ENCODE measurements around the gene SLC26A9. TPM values are rescaled to one million over a fixed set of nuclear protein-coding genes. Genes with fewer than 3 reads are reported as not detected.

Gene SLC26A9
- total and polyA plus RNA-seq, 10 of the 15 experiments (the other 5 are each of a cell fraction or from before 2014, with no cell fraction given), result 0.09 to 0.40 (median 0.17) TPM

DNA sequence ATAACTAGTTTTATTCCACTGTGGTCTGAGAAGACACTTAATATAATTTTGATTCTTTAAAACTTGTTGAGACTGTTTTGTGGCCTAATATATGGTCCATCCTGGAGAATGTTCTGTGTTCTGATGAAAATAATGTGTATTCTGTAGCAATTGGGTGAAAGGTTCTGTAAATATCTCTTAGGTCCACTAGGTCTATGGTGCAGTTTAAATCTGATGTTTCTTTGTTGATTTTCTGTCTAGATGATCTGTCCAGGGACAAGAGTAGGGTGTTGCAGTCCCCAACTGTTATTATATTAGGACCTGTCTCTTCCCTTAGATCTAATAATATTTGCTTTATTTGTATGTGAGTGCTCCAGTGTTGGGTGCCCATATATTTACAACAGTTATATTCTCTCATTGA is 59.5 kb downstream of the SLC26A9 start:
- H3K9ac ChIP-seq (ENCODE audit: control insufficient read depth, insufficient read depth, low read length), result no peak overlapping the region
- no peaks in the 10 kb centered on the region for H3K27me3 ChIP-seq (replicated peaks in 1 of 2; ENCODE audit: control insufficient read depth in 2 of 2, insufficient read depth in 2 of 2, low read length in 1 of 2)
- ChIA-PET SMC1A (ENCODE audit: uncharacterized antibody, unreplicated experiment) (no interaction called here), POLR2A (no interaction called here), RAD21 (ENCODE audit: unreplicated experiment) (no interaction called here), CTCF (interaction anchor here (1.0 kb wide), 1 partner anchor 487 kb away, joined by 4 read pairs; no protein-coding TSS in a partner anchor)
- H3K36me3 ChIP-seq (ENCODE audit: control insufficient read depth in 2 of 2, insufficient read depth in 2 of 2, low read length in 1 of 2), result no peaks in the 10 kb centered on the region
- ATAC-seq, result no peak
- in situ Hi-C loops (cut with MboI) (no loop called here), intact Hi-C loops (cut with micrococcal nuclease; ENCODE audit: unreplicated experiment) (no loop called here)
- no peaks in the 10 kb centered on the region; the same call in 1 of the 3 replicates for H3K9me3 ChIP-seq (replicated peaks; ENCODE audit: control insufficient read depth, insufficient read depth, low read length)
- no peaks in the 10 kb centered on the region for H4K20me1 ChIP-seq (ENCODE audit: control insufficient read depth, insufficient read depth)
- H3K4me3 ChIP-seq, result no peak overlapping the region
- no peak for FAIRE-seq
- H3K27ac ChIP-seq (ENCODE audit: control insufficient read depth, insufficient read depth), result no peak overlapping the region
- H3K4me2 ChIP-seq (ENCODE audit: control insufficient read depth, insufficient read depth), result no peak overlapping the region
- no TSS peak for BruUV-seq (replicated peaks)
- H3K79me2 ChIP-seq (ENCODE audit: control insufficient read depth, insufficient read depth, low read length), result no peaks in the 10 kb centered on the region
- DNase-seq (ENCODE audit: low read depth, low spot score), result no peak
- H2AFZ ChIP-seq (ENCODE audit: control insufficient read depth, low read depth, low read length), result no peak overlapping the region
- no peaks in the 10 kb centered on the region for H3K4me1 ChIP-seq (ENCODE audit: control insufficient read depth, insufficient read depth, low read length)
- TF ChIP-seq ESRRA (IDR thresholded peaks at IDR 0.05; ENCODE audit: low read length), result no peak
- TF ChIP-seq TARDBP (IDR thresholded peaks at IDR 0.05; ENCODE audit: borderline replicate concordance), result no peak
- TF ChIP-seq E2F8 (IDR thresholded peaks at IDR 0.05; ENCODE audit: low read depth, partially characterized antibody), result no peak
- no peak for TF ChIP-seq PAX8 (IDR thresholded peaks at IDR 0.05)
- TF ChIP-seq, protein P1, sequence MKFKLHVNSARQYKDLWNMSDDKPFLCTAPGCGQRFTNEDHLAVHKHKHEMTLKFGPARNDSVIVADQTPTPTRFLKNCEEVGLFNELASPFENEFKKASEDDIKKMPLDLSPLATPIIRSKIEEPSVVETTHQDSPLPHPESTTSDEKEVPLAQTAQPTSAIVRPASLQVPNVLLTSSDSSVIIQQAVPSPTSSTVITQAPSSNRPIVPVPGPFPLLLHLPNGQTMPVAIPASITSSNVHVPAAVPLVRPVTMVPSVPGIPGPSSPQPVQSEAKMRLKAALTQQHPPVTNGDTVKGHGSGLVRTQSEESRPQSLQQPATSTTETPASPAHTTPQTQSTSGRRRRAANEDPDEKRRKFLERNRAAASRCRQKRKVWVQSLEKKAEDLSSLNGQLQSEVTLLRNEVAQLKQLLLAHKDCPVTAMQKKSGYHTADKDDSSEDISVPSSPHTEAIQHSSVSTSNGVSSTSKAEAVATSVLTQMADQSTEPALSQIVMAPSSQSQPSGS (IDR thresholded peaks at IDR 0.05; ENCODE audit: low read length), result no peak
- no peak for TF ChIP-seq ZBTB33 (IDR thresholded peaks at IDR 0.05)
- no peak for TF ChIP-seq SMAD5 (IDR thresholded peaks at IDR 0.05; ENCODE audit: low read depth)
- TF ChIP-seq RELB (IDR thresholded peaks at IDR 0.05; ENCODE audit: low read depth), result no peak
- TF ChIP-seq, protein P2, sequence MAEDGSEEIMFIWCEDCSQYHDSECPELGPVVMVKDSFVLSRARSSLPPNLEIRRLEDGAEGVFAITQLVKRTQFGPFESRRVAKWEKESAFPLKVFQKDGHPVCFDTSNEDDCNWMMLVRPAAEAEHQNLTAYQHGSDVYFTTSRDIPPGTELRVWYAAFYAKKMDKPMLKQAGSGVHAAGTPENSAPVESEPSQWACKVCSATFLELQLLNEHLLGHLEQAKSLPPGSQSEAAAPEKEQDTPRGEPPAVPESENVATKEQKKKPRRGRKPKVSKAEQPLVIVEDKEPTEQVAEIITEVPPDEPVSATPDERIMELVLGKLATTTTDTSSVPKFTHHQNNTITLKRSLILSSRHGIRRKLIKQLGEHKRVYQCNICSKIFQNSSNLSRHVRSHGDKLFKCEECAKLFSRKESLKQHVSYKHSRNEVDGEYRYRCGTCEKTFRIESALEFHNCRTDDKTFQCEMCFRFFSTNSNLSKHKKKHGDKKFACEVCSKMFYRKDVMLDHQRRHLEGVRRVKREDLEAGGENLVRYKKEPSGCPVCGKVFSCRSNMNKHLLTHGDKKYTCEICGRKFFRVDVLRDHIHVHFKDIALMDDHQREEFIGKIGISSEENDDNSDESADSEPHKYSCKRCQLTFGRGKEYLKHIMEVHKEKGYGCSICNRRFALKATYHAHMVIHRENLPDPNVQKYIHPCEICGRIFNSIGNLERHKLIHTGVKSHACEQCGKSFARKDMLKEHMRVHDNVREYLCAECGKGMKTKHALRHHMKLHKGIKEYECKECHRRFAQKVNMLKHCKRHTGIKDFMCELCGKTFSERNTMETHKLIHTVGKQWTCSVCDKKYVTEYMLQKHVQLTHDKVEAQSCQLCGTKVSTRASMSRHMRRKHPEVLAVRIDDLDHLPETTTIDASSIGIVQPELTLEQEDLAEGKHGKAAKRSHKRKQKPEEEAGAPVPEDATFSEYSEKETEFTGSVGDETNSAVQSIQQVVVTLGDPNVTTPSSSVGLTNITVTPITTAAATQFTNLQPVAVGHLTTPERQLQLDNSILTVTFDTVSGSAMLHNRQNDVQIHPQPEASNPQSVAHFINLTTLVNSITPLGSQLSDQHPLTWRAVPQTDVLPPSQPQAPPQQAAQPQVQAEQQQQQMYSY (CRISPR knock-in tag; IDR thresholded peaks at IDR 0.05), result no peak
- TF ChIP-seq CREB1 (IDR thresholded peaks at IDR 0.05; ENCODE audit: low read depth), result no peak
